ENCODE results near the gene TBC1D12.
"Not testable (repeated sequence)": the region's sequence is repeated elsewhere in the genome, so short reads cannot be mapped to it uniquely, and the experiment has no call there.

The TBC1D12 gene

DNA sequence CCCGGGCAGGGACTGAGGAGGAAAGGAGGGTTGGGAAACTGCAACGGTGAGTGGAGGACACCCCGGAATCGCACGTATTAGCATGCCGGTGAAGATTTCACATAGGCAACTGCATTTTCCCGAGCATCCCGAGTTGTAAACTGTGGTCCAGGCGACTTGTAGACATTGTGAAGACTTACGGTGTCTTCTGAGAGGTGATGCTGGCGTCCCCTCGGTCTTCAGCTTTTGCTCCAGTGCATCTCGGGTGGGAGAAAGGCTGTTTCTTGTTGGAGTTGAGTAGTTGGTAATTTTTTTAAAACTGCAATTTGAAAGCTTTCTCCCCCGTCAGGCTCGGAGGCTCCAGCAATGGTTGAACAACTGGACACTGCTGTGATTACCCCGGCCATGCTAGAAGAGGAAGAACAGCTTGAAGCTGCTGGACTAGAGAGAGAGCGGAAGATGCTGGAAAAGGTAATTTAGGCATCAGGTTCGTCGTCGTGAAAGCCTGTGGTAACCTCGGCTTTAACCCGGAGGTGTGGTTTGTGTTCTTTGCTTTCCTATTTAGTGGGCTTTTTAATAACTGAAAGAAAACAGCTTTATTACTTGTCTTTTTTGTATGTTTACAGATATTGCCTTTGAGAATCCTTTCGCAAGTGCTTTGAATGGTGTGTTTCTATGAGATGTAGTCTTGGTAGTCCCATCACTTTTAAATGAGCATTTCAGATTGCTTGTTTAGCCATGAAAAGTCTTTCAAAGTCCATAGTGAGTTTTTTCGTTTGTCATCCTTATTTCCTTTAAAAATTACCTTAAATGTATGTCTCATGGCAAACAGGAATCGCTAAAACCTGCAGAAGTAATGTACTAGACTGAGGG, 143.9 kb downstream of the TBC1D12 start:
- DNase-seq (ENCODE audit: low spot score) = peak; percentile 17

DNA sequence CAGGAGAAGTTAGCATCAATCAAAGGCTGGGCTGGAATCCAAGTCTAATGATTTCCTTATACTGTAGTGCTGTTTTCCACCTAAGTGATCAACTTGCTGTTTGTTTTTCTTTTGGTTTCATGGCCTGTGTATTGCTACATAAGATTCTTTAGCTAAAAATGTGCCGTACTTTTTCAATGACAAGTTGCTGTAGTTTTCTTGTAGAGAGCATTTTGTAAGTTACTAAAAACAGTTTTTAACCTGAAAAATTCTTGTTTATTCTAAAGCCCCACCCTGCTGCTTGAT, 144.5 kb downstream of the TBC1D12 start:
- peak; percentile 20 for DNase-seq (ENCODE audit: low spot score)

- DNase-seq (ENCODE audit: low spot score) = no peak
Observed at GRCh38 chr10:94549221-94549620, 146.9 kb downstream of the TBC1D12 start.

GRCh38 chr10:94567714-94568307, 165.5 kb downstream of the TBC1D12 start:
- DNase-seq (ENCODE audit: low spot score) = not testable (repeated sequence)

DNA sequence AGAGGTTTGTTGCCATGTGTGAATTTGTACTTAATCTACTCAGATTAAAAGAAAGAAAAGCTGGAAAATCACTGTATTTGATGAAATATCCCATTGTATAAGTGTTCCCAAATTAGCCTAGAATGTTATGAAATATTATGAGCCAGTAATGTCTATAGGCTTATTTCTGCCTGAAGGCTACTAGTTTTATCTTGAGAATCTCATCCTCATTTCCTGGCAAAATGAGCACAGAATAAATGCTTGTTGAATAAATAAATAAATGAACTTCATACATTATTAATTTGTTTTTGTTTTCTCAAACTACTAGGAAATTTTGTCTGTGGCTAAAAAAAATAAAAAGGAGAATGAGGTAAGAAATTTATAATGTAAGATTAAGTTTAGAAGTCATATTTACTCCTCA, 168.7 kb downstream of the TBC1D12 start:
- no peak for DNase-seq (ENCODE audit: low spot score)

DNA sequence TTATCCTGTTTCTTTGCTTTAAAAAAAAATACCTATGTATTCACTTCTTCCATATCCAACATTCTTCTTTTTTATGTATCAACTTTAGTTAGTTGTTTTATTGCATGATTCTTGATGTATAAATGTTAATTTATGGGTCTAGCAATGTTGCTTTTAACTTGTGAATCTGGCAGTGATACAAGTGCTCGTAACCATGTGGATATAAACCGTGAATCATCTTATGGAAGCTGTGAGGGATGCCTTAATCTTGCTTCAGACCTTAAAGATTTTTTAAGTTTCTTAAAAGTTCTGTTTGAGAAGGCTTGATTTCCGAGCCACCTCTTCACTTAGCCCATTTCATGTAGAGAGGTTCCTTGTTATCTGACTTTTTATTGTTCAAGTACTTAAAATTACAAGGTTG, 169.2 kb downstream of the TBC1D12 start:
- DNase-seq (ENCODE audit: low spot score) = no peak

- no peak for DNase-seq (ENCODE audit: low spot score)
Observed at GRCh38 chr10:94578790-94579189, 176.4 kb downstream of the TBC1D12 start.

DNA sequence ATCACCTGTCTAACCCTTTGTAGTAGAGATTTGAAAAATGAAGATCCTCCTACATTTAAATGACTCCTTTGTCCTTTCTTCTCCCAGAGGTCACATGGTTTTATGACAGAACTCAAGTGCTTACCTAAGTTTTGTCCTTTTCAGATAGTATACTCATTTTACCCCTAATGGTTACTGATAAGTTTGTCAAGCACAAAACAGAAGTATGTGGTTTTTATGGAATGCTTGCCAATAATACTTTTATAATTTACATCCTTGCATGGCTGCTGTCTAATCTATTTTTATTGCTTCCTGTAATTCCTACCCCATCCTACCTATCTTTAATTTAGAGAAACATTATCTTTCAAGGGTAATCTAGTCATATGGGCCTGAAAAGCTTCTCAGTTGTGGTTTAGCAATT, 180.8 kb downstream of the TBC1D12 start:
- no peak for DNase-seq (ENCODE audit: low spot score)

Measured in HuH-7 (cell line).